Occipital lobe (tissue), 2 donors: Measurements from ENCODE around the gene TMEM52B. TPM values are rescaled to one million over a fixed set of nuclear protein-coding genes. Genes with fewer than 3 reads are reported as not detected.
"Not testable (repeated sequence)": the region's sequence is repeated elsewhere in the genome, so short reads cannot be mapped to it uniquely, and the experiment has no call there.

ENCODE experiments used
- DNase-seq: peaks from one replicate; lab custom pipeline; 2025; lab: John Stamatoyannopoulos, UW
- total RNA-seq: library from RNA; depleted of rRNA; stranded (reverse); fragments of >200 nt; gene quantifications from one replicate; pipeline ENCODE4 v1.2.3, GENCODE V29; 2014

The TMEM52B gene
- total RNA-seq, 1 donor from 2014 or later, result 0.62 TPM

- no peak for DNase-seq
These were observed 8.6 kb upstream of the TMEM52B start for GRCh38 chr12:10170216-10170615.

DNA sequence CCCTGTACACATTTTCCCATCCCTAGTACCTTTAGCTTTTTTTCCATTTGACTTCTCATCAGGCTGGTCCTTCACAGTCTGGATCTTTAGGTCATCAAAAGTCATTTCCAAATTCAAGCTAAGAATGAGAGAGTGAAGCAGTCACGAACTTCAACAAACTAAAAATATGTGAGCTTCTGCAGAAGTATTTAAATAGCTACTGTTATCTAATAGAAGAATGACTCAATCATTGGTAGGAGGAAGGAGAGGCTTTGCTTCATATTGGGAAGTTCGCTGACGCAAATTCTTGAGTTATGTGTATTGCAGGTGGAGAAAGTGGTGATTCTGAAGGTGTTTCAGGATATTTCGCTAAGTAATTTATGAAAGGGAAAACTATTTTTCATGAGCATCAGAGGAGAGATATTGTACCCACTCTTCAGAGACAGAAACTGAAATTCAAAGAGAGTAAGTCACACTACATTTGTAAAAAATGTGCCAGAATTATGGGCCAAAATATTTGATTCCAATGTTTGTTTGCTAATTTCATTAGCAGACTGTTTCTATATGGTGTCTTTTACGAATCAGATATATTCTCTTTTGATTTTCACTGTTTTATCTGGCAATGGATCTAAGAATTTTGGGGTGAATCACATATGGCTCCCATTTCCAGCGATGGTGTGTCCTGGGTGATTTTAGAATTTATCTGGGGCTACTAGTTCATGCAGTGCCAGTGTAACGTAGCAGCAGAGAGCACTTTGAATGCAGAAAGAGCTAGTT lies 6.7 kb upstream of the TMEM52B start, which contains the start of gene OLR1:
OLR1 (minus strand) TSS at position 160 of the 756 bp plus-strand sequence; CDS start at position 105, 55 bp downstream.
- no peak for DNase-seq

GRCh38 chr12:10174986-10175614 lies 3.7 kb upstream of the TMEM52B start:
- no peak for DNase-seq

GRCh38 chr12:10175846-10176636 lies 2.8 kb upstream of the TMEM52B start:
- no peak for DNase-seq

DNA sequence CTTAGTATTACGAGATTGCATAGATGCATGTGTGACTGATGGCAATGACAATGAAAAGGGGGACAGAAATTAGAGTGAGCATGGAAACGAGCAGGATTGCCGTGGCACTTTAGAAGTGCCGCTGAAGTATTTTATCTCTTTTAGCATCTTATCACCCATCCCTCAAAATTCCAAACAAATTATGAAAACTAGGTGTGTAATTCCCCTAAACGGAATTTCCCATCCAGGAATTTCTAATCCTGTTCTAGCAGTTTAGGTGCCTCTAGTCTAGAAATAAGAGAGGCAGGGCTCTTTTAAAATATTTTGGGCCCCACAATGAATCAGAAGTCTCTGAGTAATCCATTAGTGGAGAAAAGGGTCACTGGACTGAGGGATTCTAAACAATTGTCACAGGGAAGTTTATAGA lies 947 bp downstream of the TMEM52B start:
- no peak for DNase-seq

DNA sequence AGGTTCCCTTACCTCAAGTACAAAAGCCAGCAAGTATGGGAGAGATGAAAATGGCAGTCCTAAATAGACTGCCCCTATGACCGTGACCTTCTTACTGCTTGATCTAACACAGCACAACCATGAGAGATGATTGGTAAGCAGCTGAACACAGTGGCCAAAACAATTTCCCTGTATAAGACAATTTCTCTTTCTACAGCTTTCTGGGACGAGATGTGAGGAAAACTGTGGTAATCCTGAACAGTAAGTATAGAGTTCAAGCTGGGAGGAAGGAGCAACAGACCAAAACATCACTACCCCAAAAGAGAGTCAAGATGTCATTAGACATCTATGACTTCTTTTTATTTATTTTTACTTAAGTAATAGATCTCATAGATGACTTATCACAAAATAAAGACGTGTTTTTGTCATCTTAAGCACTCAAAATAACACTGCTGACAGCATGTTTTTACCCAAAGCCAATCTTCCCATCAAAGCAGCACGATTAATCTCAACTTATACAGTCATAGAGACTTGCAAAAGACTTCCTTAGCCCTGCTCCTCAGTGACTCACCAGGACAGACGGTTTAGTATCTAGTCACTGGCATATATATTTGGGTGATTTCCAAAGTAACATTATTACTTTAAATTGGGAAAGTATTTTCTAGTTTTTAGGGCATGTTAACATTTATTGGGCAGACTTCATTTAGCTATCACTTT lies 3.7 kb downstream of the TMEM52B start:
- DNase-seq, result no peak

DNA sequence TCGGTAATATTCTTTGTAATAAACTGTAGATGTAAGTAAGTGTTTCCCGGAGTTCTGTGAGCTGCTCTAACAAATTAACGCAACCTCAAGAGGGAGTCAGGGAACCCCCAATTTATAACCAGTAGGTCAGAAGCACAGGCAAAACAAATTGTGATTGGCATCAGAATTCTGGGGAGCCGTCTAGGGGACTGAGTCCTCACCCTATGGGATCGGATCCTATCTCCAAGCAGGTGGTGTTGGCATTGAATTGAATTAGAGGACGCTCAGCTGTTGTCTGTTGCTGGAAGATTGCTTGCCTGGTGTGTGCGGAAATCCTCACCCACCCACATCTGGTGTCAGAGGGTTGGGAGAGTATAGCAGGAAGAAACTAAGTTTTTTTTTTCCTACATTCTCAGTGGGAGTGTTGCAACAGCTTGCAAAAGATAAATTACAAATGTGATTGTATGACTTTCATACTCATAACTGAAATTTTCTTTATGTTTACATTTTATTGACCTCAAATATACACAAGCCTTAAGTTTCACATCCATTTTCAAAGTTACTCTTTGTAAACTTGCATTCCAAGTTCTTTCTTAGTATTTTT lies 5.5 kb downstream of the TMEM52B start:
- DNase-seq, result no peak

- peak; percentile 17 for DNase-seq
These were observed 7.5 kb downstream of the TMEM52B start for GRCh38 chr12:10186299-10186698.

GRCh38 chr12:10186958-10187357 lies 8.1 kb downstream of the TMEM52B start:
- DNase-seq, result not testable (repeated sequence)

DNA sequence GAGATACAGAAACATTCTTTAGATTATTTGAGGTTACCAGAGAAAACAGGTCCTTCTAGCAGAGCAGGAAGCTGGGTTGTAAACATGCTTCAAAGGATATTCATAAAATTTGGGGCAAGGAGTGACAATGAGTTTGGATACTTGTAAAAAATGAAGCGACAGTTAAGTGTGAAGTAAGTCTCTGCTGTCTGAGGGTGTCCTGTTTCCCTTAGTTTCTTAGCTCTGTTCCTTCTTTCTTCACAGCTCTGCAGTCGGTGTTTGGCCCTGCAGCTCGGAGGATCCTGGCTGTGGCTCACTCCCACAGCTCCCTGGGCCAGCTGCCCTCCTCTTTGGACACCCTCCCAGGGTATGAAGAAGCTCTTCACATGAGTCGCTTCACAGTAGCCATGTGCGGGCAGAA lies 10.8 kb downstream of the TMEM52B start:
- no peak for DNase-seq

DNA sequence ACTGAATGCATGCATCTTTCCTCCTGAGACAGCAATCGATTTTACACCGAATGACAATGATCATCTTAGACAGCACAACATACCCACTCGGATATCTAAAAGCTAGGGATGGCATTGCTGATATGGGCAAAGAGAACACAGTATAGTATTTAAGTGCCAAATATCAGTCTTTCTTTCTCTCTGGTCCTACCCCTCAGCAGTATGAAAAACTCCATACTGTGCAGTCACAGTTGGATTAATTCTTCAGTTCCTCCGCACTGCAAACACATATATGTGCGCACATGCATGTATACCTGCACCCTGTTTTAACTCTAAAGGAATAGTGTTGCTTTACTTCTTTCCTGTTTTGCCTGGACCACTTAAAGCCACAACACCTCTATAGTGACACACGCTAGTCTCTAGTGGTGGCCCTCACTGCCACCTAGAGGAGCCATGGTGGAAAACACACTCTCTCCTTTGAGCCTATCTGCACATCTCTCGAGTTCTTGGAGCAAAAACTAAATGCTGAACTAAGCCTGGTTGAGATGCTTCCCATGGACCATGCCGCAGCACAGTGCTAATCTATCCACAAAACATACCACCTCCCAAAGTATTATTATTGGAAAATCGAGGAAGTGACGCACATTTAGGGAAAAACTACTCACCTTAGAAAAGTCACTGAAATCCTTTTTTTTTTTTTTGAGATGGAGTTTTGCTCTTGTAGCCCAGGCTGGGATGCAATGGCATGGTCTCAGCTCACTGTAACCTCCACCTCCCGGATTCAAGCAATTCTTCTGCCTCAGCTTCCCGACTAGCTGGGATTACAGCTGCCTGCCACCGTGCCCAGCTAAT lies 11.9 kb downstream of the TMEM52B start:
- peak; percentile 69 for DNase-seq

DNA sequence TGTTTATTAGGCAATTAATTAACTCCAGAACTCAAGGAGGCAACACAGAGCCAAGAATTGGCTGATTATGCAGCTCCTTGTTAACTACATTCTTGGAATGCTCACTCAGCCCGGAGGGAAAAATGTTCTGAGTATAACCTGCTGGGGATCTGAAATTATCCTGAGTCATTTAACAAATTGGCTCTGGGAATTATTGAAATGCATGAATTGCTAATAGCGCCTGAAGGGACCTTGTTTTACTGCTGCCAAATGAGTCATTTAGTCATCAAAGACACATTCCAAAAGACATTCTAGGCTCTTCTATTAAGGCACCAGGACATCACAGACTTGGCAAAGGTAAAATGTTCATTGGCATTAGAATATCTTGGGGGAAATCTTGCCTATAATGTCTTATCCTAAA lies 13.0 kb downstream of the TMEM52B start:
- DNase-seq, result no peak

GRCh38 chr12:10194160-10194670 lies 15.4 kb downstream of the TMEM52B start:
- no peak for DNase-seq

DNA sequence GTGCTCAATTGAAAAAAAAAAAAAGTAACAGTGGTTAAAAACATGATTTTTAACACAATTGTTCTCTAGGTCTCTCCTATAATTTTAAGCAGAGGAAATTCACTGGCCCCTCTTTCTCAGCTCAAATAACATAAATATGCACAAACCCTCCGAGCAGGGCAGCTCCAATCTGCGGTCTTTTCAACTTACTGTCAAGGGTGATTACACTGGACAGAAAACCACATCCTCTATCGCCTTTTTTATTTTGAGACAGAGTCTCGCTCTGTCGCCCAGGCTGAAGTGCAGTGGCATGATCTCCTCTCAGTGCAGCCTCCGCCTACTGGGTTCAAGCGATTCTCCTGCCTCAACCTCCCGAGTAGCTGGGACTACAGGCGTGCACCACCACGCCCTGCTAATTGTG lies 17.4 kb downstream of the TMEM52B start:
- DNase-seq, result no peak

DNA sequence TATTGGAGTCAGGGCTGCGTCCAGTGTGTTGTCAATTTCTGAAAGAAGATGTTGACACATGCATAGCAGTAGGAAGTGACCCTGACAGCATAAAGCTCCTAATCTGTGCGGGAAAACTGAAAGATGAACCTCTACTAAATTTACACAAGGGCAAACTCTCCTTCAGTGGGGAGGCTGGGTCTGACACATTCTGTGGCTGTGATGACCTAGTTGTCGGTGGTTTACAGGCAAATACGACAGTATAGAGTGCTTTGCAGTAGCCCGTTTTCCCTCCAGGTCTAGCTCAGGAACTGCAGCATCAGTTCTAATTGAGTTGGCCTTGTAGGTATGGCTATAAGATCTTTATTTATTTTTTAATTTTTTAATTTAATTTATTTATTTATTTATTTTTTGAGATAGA lies 19.0 kb downstream of the TMEM52B start:
- DNase-seq, result no peak

DNA sequence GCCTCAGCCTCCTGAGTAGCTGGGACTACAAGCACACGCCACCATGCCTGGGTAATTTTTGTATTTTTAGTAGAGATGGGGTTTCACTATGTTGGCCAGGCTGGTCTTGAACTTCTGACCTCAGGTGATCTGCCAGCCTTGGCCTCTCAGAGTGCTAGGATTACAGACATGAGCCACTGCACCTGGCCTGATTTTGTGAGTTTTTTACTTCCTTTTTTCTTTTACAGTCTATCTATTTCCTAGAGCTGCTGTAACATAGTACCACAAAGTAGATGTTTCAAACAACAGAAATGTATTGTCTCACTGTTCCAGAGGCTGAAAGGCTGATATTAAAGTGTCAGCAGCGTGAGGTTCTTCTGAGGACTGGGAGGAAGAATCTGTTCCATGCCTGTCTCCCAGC lies 25.7 kb downstream of the TMEM52B start:
- not testable (repeated sequence) for DNase-seq

DNA sequence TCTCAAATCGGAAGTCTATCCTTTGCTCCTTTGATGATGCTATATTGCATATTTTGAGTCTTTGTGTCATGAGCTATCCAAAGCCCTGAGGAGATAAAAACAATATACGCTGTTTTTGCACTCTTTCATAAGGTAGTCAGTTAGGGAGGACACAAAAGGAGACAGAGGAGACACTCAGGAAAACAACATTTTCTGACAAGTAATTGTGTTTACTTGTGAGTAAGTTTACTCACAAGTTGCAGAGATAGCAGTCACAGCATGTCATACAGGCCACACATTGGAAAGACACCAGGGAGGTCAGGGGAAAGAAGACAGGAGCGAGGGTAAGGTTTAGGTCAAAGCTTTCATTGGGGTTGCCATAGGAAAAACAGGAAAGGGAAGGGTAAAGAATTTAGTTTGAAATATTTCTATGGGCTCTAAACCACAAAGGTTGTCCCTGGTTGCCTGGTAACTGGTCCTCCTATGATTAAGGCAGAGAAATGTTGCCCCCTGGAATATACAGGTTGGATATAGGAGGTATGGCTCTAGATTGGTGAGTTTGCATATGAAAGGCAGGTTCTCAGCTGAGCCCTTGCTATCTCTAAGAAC lies 26.5 kb downstream of the TMEM52B start:
- DNase-seq, result no peak

DNA sequence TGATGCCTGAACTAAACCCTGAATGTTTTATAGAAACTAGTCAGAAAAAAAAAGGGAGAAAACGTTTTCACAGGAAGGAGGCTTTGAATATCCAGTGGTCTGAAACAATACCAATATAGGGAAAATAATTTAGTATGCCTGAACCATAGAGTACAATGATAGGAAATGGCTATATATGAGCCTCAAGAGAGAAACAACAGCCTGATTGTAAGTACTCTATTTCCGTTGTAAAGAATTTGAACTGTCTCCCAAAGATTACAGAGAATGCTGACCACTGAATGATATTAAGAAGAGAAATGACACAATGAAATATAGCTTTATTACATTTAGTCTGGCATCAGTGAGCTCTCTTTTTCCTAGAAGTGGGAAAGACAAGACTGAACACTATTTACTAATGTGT lies 28.3 kb downstream of the TMEM52B start:
- no peak for DNase-seq

- DNase-seq, result no peak
These were observed 31.4 kb downstream of the TMEM52B start for GRCh38 chr12:10210225-10210624.
